ENCODE measurements around the gene RPP14.
A peak's percentile ranks its signal among the peaks of the same experiment; 100 is the strongest.
"Not testable (repeated sequence)": the region's sequence is repeated elsewhere in the genome, so short reads cannot be mapped to it uniquely, and the experiment has no call there.

RPP14 gene

GRCh38 chr3:58336135-58336882 lies 30.3 kb downstream of the RPP14 start:
- peak; percentile 51 for DNase-seq (ENCODE audit: low read depth, low spot score)

GRCh38 chr3:58337190-58337589 lies 31.1 kb downstream of the RPP14 start:
- DNase-seq (ENCODE audit: low read depth, low spot score), result no peak
- H3K4me3 ChIP-seq (ENCODE audit: low read depth, low read length), result no peak overlapping the region
- no peak for TF ChIP-seq CTCF (IDR thresholded peaks at IDR 0.05; ENCODE audit: insufficient read depth, low read length, missing control alignments)
- CTCF ChIA-PET, result interaction anchor here (0.8 to 2.5 kb wide), 7 partner anchors 10 to 78 kb away, joined by 3 to 14 read pairs (median 4); no protein-coding TSS in a partner anchor
- POLR2A ChIA-PET, result no interaction called here

More at GRCh38 chr3:58336135-58336882, 30.3 kb downstream of the RPP14 start:
- H3K4me3 ChIP-seq (ENCODE audit: low read depth, low read length), result no peak overlapping the region
- ChIA-PET CTCF (interaction anchor here (0.8 to 2.5 kb wide), 13 partner anchors 8 to 197 kb away, joined by 3 to 14 read pairs (median 4); partner anchors contain the start of genes HTD2 and RPP14), POLR2A (interaction anchor here (0.8 to 1.1 kb wide), 2 partner anchors 30 to 127 kb away, joined by 3 to 4 read pairs; partner anchors contain the start of genes HTD2 and RPP14)
- no peak for TF ChIP-seq CTCF (IDR thresholded peaks at IDR 0.05; ENCODE audit: insufficient read depth, low read length, missing control alignments)

- ChIA-PET POLR2A (interaction anchor here (1.1 kb wide), 1 partner anchor 11 kb away, joined by 4 read pairs; no protein-coding TSS in a partner anchor), CTCF (interaction anchor here (0.7 to 1.9 kb wide), 3 partner anchors 11 to 192 kb away, joined by 3 to 5 read pairs (median 3); no protein-coding TSS in a partner anchor)
- H3K4me3 ChIP-seq (ENCODE audit: low read depth, low read length); DNase-seq (ENCODE audit: low read depth, low spot score): not testable (repeated sequence)
These were observed 33.1 kb downstream of the RPP14 start for GRCh38 chr3:58339146-58339545.

GRCh38 chr3:58340594-58341244 lies 34.7 kb downstream of the RPP14 start:
- POLR2A ChIA-PET, result no interaction called here
- DNase-seq (ENCODE audit: low read depth, low spot score), result no peak
- no peak overlapping the region for H3K4me3 ChIP-seq (ENCODE audit: low read depth, low read length)
- CTCF ChIA-PET, result interaction anchor here (0.6 to 1.1 kb wide), 3 partner anchors 8 to 34 kb away, joined by 3 to 4 read pairs (median 3); partner anchors contain the start of genes HTD2 and RPP14
- no peak for TF ChIP-seq CTCF (IDR thresholded peaks at IDR 0.05; ENCODE audit: insufficient read depth, low read length, missing control alignments)

- TF ChIP-seq CTCF (IDR thresholded peaks at IDR 0.05; ENCODE audit: insufficient read depth, low read length, missing control alignments), result no peak
- POLR2A ChIA-PET, result no interaction called here
- CTCF ChIA-PET, result interaction anchor here (1.1 to 1.3 kb wide), 2 partner anchors 25 to 34 kb away, joined by 4 read pairs; partner anchors contain the start of genes HTD2 and RPP14
- no peak overlapping the region for H3K4me3 ChIP-seq (ENCODE audit: low read depth, low read length)
- DNase-seq (ENCODE audit: low read depth, low spot score), result no peak
These were observed 35.3 kb downstream of the RPP14 start for GRCh38 chr3:58341376-58341775.

- CTCF ChIA-PET, result interaction anchor here (1.3 kb wide), 1 partner anchor 26 kb away, joined by 4 read pairs; no protein-coding TSS in a partner anchor
- POLR2A ChIA-PET, result interaction anchor here (0.6 kb wide), 1 partner anchor 32 kb away, joined by 3 read pairs; no protein-coding TSS in a partner anchor
- no peak overlapping the region for H3K4me3 ChIP-seq (ENCODE audit: low read depth, low read length)
- no peak for DNase-seq (ENCODE audit: low read depth, low spot score)
- no peak for TF ChIP-seq CTCF (IDR thresholded peaks at IDR 0.05; ENCODE audit: insufficient read depth, low read length, missing control alignments)
These were observed 36.6 kb downstream of the RPP14 start for GRCh38 chr3:58342676-58343075.
